Measurements from ENCODE around the gene NEUROD1.

Gene NEUROD1

GRCh38 chr2:181679544-181679979, 755 bp downstream of the NEUROD1 start:
- DNase-seq, result no peak

DNA sequence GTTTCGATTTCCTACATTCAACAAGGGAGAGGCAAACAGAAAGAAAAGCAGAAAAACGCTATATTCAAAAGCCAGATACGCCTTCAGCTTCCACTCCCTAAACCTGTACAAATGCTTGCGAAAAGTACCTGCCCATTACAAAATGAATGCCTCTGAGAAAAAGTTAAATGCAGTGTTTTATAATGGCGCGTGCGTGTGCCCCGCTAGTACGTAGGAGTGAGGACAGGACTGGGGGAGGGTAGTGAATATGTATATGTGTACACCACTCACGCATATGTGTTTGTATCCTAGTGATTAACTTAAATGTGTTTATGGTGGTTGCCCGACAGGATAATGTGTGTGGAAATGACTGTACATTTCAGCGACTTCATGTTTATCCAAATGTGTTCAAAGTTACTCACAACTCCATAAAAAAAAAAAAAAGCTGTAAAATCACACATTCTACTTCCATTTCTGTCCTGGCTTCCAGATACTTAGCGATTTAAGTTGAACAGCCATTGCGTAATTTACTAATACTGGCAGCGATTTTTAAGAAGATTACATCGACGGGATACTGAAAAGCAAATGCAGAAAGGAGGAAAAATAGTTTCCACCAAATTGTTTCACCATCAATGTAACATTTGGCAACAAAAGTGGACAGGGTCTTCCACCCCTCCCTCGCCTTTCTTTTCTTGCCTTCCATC, 1.3 kb downstream of the NEUROD1 start:
- DNase-seq, result no peak

GRCh38 chr2:181677912-181678586, 2.3 kb downstream of the NEUROD1 start:
- peak in 1 of 2 experiments; percentile 14 for DNase-seq

- no peak for DNase-seq
These were observed 5.1 kb downstream of the NEUROD1 start for GRCh38 chr2:181675254-181675653.

- DNase-seq, result no peak
These were observed 5.9 kb downstream of the NEUROD1 start for GRCh38 chr2:181674461-181674860.

GRCh38 chr2:181673173-181673572, 7.1 kb downstream of the NEUROD1 start:
- DNase-seq, result no peak

- no peak for DNase-seq
These were observed 7.9 kb downstream of the NEUROD1 start for GRCh38 chr2:181672255-181673008.

DNA sequence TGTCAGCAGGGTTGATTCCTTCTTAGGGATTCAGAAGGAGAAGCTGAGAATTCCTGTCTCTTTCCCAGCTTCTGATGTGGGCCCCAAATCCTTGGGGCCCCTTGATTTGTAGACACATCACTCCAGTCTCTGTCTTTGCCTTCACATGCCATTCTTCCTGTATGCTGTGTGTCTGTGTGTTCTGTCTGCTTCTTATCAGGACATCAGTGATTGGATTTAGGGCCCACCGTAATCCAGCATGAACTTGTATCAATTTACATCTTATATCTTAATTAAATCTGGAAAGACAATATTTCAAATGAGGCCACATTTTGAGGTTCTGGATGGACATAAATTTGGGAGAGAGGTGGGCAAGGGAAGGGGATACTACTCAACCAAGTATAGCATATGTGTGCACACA, 9.7 kb downstream of the NEUROD1 start:
- DNase-seq, result no peak

GRCh38 chr2:181667234-181667633, 13.1 kb downstream of the NEUROD1 start:
- DNase-seq, result no peak

- no peak for DNase-seq
These were observed 18.0 kb downstream of the NEUROD1 start for GRCh38 chr2:181662287-181662686.

DNA sequence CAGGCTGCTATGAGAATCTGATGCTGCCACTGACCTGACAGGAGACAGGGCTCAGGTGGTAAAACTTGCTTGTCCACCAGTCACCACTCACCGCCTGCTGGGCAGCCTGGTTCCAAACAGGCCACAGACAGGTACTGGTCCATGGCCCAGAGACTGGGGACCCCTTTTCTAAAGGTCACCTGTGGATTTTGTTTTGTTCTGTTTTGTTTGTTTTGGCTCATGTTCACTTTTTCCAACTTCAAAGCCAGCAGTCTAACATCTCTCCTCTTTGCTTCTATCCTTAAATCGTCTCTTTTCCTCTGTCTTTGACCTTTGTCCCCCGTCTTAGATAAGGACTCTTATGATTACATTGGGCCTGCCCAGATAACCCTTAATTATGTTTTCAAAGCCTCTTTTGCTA, 20.1 kb downstream of the NEUROD1 start:
- no peak for DNase-seq

- no peak for DNase-seq
These were observed 21.9 kb downstream of the NEUROD1 start for GRCh38 chr2:181658444-181658843.

DNA sequence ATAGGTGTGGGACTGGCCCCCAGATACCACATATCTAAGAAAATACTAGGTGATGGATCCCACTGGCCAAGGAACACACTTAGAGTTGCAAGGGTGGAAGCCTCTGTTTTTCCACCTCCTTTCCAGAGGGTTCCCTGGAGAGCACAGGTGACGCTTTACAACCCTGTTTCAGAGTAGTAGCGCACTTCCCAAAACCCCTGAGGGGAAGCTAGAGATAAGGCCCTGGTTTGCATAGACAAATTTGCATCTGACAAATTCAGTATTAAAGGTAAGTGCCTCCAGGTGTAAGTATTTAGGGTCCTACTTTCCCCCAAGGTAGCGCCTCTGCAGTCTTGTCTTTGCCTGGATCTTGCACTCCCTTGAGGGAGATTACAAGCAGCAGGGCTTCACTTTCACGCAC, 22.9 kb downstream of the NEUROD1 start:
- no peak for DNase-seq

DNA sequence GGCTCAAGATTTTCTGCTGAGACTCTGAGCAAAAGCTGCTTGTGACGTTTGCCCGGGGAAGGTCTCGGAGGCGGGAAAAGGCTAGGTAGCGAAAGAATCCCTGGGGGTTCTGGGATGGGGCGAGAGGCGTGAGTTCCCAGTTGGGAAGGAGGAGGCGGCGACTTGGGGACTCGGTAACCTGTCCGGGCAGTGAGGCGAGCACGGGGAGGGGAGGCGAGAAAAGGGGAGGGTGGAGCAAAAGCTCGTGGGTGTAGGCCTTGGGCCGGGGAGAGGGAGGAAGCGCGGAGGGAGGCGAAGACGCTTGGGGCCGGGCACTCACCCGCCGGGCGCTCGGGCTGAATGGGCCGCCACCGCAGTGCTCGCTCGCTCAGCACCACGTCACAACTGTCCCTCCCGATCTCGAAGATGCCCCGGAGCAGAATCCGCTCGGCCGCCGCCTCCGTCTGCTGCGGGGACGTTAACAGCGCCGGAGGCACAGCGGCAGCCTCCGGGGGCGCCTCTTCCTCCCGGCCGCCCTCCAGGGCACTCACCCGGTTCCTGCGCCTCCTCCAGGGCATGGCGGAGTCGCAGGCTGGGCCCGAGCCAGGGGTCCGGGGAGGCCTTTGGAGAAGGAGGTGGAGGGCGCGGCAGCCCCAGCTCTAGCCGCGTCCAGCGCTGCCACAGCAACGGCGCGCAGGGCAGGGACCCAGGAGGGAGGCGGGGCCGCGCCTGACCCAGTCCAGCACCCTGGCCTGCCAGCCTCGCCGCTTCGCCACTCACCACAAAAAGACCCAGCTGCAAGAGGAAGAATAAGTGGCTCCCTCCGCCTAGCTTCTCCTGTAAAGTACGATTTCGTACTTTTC, 23.6 kb downstream of the NEUROD1 start, which contains the start of gene CERKL:
TSS of gene CERKL (minus strand) at position 656 of the 842 bp plus-strand sequence. CDS start at position 557, 99 bp downstream.
- DNase-seq, result peak; percentile 39 to 57

GRCh38 chr2:181655519-181655918, 24.8 kb downstream of the NEUROD1 start:
- no peak for DNase-seq

DNA sequence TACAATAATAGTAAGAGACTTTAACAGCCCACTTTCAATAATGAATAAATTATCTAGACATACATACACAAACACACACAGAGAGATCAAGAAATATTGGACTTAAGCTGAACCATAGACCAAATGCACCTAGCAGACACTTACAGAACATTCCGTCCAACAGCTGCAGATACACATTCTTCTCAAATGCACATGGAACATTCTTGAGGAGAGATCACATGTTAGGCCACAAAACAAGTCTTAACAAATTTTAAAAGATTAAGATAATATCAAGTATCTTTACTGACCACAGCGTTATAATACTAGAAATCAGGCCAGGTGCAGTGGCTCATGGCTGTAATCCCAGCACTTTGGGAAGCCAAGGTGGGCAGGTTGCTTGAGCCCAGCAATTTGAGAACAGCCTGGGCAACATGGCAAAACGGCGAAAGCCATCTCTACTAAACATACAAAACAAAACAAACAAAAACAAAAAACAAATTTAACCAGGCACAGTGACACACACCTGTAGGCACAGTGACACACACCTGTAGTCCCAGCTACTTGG, 30.8 kb downstream of the NEUROD1 start:
- DNase-seq, result no peak

DNA sequence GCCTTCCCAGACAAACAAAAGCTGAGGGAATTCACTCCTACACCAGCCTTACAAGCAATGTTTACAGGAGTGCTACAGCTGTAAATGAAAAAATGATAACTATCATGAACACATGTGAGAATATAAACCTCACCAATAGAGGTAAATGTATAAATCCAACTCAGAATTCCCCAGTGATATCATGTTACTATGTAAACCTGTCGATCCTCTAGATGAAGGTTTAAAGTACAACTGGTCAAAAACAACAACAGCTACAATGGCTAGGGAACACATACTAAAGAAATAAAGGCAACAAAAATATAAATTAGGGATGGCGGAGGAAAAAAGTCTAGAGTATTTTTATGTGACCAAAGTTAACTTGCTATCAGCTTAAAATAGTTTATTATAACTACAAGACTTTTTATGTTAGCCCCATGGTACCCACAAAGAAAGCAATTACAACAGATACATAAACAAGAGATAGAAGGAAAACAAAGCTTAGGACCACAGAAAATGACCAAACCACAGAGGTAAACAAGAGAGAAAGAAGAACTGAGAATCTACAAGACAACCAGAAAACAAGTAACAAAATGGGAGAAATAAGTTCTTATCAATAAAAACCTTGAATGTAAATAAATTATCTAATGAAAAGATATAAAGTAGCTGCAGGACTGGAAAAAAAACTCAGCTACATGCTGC, 31.7 kb downstream of the NEUROD1 start:
- DNase-seq, result no peak

DNA sequence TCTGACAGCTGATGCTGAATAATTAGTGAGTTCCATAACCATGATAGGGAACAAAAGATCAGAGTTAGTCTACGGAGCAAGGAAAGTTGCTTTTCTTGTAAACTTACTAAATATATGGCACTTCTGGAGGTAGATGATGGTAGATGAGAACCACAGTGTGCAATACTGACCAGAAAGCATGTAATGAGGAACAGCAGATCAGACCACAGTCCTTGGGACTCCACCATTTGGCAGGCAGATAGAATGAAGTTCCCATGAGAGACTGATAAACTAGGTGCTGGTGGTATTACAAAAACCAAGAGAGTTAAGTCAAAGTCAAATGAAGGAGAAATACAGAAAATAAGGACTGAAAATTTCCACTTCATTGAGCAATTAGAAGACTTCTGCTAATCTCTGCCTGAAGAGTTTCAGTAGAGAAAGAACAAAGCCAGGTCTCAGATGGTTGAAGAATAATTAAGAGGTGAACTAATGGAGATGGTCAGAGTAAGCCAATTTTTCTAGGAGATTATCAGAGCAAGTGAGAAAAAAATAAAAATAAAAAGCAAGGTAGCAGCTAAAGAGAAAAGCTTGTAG, 33.8 kb downstream of the NEUROD1 start:
- DNase-seq, result no peak

DNA sequence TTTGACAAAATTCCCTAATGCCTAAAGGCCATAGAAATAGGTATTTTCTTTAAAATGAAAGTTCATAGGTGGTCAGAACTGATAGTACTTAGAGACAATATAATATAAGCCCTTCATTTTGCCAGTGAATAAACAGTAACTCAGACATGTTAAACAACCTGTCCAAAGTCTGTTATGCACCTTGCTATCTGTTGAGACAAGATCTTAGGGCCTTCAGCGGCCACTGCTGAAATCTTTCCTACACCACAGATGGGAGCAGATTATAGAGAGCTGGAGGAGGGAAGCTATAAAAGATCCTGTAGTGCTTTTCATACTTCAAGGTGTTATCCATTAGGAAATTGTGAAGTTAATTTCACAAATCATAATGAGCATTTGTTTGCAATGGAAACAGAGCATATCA, 37.2 kb downstream of the NEUROD1 start:
- DNase-seq, result no peak

DNA sequence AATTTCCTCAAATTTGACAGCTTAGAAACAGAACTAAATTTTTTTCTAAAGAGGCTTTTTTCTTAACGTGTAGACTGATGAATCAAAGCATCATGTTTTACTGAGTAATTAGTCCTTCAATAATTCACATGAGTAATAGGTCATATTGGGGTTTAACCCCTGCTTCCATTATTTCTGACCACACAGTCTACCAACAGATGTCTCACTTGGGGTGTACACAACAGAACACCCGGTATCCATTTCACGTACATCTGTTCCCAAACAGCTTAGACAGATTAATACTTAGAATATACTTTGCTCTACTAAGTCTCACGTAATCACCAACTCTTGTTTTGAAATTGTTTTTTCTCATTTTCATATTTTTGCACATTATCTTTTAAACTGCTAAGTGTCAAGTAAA, 38.2 kb downstream of the NEUROD1 start:
- DNase-seq, result no peak

DNA sequence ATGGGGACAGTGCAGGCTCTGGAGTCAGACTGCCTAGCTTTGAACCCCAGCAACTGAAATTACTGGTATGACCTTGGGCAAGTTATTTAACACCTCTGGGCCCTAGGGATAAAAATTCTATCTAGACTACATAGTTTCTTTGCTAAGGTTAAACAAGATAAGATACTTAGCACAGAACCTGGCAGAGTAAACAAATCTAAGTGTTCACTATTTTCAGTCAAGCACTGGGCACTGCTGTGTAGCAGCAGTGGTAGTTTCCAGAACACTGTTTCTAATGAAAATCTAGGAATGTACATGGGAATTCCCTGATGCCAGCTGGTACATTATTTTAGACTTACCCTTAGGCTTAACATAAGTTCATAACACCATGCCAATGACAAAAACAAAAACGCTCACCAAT, 40.6 kb downstream of the NEUROD1 start:
- no peak for DNase-seq

Measured in Kasumi-1 (cell line).